Putamen (tissue), 1 donor: ENCODE results near the gene ASIC4.

Experiments used
- DNase-seq: peaks from one replicate; pipeline ENCODE4 v3.0.0-alpha.2; 2016; ENCODE audit warnings: low spot score

ASIC4 gene

DNA sequence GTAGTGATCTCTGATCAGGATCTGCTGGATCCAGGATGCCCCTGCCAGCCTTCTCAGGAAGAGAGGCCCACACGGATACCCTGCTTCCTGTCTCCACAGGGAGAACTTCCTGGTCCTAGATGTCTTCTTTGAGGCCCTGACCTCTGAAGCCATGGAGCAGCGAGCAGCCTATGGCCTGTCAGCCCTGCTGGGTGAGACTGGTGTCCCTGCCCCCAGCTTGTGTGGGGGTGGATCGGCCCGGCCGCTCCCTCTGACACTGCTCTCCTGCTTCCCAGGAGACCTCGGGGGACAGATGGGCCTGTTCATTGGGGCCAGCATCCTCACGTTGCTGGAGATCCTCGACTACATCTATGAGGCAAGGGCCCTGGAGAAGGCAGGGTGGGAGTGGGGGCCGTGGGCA, 22.7 kb downstream of the ASIC4 start:
- no peak for DNase-seq

DNA sequence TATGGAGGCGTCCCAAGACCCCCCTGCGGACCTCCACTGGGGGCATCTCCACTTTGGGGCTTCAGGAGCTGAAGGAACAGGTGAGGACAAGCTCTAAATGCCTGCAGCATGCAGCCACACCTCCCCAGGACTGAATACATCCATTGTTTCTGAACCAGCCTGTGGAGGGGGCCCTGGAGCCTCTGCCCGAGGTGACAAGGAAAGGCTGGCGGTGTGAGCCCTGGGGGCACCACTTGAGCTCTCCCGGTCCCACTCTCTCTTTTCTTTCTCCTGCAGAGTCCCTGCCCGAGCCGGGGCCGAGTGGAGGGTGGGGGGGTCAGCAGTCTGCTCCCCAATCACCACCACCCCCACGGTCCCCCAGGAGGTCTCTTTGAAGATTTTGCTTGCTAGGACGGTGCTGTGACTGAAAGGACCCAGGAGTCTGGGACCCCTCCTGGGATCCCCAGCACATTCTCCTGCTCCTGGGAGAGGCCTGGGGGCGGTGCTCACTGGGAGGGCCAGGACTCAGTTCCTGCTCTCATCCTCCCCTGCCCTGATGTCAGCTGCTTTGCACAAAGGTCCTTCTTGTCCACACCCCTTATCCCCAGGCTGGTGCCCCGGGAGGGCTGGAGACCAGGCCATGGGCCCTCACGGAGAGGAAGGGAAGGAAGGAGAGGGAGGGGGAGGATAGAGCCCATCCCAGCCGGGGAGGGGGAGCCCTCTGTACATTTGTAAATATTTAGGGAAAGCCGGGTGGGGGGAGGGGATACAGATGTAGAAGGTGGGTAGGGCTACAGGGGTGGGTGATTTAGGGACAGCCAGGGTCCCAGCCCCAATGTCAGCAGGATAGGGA, 23.6 kb downstream of the ASIC4 start:
- DNase-seq, result no peak

DNA sequence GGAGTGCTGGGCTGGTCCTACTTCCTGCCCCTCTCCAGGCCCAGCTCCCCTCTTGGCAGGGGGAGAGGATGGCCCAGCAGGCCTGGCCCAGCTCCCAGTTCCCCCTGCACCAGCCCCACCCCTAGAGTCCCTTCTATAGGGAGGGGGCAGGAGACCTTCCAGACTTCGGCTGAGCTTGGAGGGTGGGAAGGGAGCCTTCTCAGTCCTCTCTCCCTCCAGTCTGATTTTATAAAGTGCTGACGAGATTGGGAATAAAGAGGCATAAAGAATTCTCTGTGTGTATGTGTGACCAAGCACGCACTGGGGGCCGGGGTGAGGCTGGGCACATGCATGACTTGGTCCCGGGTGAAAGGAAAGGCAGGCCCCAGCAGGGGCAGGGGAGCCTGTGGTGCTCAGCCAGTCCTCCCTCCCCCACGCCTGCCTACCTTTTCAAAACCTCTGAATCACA, 24.2 kb downstream of the ASIC4 start:
- no peak for DNase-seq

DNA sequence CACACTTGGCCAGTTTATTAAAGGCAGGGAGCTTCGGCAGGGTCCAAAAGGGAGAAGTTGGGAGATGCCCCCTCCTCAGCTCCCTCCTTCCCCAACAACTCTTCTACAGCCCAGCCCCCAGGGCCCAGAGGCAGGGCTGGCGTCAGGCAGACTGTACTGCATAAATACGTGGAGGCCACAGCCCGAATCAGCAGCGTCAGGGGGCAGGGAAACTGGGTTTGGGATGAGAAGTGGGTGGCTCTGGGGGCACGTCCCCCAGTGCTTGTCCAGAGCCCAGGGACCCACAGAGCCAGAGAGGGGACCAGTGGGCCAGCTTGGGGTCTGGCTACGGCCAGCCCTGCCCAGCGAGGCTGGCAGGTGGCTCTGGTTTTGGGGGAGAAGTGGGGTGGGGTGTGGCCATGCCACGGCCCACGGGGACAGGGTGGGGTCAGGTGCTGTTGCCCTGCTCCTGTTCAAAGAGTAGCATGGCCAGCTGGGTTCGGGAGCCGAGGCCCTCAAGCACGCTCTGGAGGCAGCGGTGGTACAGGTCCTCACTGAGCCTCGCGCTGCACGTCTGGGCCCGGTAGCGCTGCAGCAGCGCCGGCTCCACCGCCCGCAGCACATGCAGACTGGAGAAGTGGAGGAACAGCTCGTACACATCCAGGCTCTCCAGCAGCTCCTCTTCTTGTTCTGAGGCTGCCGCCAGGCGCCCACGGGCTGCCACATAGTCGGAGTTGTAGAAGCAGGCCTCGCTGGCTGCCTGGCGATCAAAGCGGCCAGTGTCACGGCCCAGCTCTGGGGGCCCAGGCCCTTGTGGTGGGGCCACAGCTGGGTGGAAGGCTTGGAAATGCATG, 24.9 kb downstream of the ASIC4 start:
- no peak for DNase-seq

DNA sequence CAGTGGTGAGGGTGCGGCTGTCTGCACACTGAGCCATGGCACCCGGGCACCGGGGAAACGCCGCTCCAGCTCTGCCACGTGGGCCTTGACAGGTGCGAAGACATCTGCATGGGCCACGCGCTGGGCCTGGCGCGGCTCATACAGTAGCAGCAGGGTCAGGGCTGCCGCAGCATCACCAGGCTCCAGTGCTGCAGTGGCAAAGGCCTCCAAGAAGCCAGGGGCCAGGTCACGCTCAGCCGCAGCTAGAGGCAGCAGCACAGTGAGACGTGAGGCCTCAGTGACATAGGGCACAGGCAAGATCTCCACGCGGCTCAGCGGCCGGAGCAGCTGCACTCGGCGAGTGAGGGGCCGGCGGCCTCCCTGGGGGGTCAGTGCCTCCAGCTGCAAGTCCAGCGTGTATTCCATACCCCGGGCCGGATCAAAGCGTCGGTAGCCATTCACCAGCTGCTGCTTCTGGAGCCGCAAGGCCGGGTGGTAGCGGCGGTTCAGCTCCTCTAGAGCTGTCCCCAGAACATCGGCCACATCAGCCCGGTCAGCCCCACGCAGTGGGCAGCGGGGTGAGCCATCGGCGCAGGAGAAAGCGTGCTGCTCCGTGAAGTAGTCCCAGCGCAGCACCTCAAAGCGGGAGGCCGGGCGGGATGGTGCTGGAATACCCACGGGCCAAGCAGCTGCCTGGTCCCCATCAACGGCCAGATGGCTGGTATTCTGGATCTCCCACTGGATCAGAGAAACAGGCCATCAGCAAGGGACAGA, 25.8 kb downstream of the ASIC4 start:
- no peak for DNase-seq

DNA sequence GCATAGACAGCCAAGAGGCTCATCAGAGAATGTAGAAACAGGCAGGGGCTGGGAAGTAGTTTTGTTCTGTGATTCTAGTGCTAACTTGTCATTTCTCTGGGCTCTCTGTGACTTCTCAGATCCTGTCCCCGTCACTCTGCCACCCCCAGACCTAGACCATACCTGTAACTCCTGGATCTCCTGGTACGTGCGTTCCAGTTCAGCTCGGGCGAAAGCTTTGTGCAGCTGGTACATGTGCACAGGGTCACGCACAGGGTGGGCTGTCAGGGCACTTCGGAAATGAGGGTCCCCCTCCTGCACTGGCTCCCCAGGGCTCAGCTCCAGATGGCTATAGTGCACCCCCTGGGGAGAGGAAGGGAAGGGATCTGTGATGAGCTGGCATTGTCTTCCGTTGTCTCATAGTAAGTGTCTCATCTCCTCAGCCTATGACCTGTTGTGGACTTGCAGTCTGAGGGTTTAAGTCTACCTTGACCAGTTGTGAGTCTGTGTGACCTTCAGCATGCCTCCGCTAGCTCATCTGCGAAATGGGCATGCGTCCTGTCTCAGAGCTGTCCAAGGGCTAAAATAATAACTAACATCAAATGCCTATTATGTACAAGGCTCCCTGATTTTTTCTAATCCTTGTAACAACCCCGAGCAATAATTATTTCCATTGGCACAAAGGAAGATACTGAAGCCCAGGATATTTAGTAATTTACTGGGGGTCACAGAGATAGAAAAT, 26.7 kb downstream of the ASIC4 start:
- DNase-seq, result no peak

DNA sequence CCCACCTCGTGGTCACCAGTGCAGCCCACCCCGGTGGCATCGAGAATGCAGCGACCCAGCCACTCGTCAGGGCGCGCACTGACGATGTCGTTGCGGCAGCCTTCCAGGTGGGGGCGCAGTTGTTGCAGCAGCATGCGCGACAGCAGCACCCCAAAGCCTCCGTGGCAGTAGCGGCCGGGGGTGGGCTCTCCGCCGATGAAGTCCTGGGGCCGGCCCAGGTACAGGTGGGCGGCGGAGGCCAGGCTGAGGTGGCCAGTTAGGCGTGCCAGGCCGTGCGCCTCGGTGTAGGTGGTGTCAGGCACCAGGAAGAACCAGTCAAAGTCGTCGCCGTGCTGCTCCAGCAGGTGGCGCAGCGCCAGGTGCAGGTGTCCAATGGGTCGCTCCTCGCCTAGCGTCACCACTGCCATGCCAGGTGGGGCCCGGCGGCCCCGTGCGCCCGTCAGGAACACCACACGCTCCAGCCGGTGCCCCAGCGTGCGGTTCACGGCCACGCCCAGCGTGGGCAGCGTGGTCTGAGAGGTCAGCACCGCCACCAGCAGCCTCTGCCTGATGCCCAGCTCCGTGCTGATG, 27.4 kb downstream of the ASIC4 start:
- DNase-seq, result no peak

DNA sequence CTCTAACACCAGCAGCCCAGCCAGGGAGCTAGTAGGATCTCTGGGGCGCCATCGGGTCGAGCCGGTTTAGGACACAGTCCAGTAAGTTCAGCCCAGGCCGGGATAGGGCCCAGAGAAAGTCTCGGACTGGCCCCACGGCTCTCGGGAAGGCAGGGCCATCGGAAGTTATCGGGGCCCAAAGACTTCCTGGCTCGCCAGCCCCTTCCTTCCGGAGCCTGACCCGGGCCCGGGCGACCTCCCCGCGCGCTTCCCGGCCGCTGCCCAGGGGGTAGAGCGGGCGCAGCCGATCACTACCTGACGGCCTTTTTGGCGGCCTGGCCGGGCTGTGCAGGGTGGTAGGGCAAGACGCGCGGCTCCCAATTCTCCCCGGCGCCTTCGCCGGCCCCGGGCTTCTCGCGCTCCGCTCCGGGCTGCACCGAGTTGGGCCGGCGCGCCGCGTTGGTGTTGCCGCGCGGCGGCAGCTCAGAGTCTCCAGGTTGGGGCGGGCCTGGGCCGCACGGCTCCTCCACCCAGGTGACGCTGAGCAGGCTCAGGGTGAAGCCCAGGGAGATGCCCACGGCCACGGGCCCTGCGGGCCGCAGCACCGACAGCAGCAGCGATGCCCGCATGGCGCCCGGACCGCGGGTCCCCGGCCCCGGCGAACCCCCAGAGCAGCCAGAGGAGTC, 28.8 kb downstream of the ASIC4 start:
- DNase-seq, result no peak

DNA sequence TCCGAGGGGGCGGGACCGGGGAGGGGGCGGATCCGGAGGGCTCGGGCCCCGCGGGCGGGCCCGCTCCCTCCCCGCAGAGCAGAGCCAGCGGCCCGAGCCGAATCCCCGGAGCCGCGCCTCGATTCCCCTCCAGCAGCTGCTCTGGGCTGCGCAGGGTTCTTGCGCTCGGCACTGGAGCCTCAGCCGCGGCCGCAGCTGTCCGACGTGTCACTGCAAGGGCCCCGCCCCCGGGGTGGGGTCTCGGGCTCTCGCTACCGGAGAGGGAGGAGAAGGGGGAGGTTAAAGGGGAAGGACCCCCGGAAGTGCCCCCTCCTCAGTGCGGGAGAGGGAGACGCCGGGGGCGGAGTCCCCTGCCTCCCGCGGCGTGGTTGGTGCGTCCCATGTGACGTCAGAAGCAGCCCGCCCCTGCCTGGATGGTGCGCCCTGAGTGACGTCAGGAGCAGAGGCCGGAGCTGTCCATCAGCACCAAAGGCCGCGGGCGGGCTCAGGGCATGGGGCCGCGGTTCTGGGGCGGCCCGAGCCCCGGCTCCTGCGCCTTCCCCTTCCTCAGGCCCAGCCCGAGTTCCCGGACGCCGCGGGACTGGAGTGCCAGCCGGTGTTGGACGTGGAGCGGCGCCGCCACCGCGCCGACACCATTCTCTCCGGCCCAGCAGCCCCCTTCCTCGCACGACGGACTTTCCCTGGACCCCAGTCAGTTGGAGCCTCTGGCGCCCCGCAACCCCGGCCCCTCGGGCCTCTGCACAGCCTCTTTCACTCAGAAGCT, 29.5 kb downstream of the ASIC4 start, which contains the start of the genes CHPF and TMEM198:
TSS of gene CHPF (minus strand) at position 214 of the 763 bp plus-strand sequence. CDS start 271 bp downstream, outside the sequence.
TSS of gene TMEM198 (plus strand) at position 433 of the 763 bp plus-strand sequence. CDS start 700 bp downstream, outside the sequence.
- peak; percentile 99 for DNase-seq

DNA sequence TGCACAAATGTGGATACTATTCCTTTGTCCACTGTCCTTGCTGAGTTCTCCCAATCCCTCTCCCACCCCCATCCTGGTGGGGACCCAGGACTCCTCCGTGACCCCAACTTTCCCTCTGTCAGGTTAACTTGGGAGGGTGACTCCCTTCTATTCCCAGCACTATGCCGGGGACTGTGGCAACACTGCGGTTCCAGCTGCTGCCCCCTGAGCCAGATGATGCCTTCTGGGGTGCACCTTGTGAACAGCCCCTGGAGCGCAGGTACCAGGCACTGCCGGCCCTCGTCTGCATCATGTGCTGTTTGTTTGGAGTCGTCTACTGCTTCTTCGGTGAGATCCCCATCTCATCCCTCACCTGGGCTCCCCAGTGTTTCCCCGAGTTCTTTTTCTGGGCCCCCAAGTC, 30.3 kb downstream of the ASIC4 start:
- DNase-seq, result no peak

DNA sequence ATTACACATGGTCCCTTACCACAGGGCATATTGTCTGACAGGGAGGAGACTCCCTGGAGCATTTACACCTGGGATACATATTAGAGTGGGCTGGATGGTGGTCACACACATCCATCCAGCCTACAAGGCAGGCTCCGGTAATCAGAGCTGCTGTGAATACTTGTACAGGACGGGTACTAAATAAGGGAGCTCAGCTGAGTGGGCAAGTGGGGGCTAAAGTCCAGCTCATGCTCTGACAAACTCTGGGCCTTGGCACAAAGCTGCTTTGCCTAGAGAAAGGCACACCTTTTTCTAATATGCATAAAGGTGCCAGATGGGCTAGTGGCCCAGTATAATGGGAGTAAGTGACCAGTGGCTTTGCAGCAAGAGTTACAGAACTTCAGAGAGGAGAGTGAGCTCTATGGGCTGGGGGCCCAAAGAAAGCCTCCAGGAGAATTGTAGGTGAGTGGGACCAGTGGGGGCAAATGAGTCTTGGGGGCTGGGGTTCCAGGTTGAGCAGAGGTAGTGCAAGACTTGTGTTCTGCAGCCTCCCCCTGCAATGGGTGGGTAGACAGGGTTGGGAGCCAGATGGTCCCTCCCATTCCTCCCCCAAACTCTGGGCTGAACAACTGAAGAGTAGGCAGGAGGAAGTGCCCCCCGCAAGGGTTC, 31.1 kb downstream of the ASIC4 start:
- DNase-seq, result no peak

DNA sequence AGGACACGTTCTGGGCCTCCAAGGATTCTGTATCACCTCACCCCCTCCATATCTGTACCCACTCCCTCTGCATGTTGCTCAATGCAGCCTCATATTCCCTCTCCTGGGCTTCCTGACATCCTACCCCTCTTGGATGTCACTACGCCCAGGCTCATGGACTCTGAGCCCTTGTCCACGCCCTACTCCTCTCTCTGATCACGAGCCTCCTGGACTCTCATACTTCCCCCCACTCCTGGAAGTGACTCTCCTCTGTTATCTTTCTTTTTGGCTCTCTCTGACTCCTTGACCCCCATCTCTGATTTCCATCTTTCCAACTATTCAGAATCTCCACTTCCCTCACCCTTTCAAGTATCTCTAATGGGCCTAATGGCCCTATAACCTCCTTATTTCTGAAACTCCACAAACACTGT, 31.7 kb downstream of the ASIC4 start:
- no peak for DNase-seq

DNA sequence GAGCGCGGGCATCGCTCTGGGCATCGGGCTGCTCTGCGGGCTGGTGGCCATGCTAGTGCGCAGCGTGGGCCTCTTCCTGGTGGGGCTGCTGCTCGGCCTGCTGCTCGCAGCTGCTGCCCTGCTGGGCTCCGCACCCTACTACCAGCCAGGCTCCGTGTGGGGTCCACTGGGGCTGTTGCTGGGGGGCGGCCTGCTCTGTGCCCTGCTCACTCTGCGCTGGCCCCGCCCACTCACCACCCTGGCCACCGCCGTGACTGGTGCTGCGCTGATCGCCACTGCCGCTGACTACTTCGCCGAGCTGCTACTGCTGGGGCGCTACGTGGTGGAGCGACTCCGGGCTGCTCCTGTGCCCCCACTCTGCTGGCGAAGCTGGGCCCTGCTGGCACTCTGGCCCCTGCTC, 33.3 kb downstream of the ASIC4 start:
- no peak for DNase-seq

DNA sequence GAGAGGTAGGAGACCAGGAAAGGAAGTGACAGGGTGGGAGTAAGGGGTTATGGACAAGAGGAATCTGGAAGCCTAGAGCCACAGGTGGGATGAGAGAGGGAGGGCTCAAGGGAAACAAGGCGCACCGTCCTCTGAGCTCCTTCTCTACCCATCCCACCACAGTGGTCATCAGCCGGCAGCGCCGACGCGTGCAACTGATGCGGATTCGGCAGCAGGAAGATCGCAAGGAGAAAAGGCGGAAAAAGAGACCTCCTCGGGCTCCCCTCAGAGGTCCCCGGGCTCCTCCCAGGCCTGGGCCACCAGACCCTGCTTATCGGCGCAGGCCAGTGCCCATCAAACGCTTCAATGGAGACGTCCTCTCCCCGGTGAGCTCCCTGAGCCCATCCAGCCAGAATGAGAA, 34.7 kb downstream of the ASIC4 start:
- no peak for DNase-seq

DNA sequence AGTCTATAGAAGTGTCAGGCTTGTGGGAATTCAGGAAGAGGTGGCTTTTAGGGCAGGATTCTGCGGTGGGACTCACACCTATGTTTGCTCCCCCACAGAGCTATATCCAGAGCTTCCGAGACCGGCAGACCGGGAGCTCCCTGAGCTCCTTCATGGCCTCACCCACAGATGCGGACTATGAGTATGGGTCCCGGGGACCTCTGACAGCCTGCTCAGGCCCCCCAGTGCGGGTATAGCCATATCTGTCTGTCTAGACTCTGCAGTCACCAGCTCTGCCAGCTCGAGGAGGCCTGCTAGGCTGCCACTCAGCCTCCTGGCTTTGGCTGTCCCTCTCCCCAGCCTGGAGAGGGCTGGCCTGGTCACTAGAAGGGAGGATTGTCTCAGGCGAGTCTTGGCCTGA, 35.3 kb downstream of the ASIC4 start:
- DNase-seq, result no peak

DNA sequence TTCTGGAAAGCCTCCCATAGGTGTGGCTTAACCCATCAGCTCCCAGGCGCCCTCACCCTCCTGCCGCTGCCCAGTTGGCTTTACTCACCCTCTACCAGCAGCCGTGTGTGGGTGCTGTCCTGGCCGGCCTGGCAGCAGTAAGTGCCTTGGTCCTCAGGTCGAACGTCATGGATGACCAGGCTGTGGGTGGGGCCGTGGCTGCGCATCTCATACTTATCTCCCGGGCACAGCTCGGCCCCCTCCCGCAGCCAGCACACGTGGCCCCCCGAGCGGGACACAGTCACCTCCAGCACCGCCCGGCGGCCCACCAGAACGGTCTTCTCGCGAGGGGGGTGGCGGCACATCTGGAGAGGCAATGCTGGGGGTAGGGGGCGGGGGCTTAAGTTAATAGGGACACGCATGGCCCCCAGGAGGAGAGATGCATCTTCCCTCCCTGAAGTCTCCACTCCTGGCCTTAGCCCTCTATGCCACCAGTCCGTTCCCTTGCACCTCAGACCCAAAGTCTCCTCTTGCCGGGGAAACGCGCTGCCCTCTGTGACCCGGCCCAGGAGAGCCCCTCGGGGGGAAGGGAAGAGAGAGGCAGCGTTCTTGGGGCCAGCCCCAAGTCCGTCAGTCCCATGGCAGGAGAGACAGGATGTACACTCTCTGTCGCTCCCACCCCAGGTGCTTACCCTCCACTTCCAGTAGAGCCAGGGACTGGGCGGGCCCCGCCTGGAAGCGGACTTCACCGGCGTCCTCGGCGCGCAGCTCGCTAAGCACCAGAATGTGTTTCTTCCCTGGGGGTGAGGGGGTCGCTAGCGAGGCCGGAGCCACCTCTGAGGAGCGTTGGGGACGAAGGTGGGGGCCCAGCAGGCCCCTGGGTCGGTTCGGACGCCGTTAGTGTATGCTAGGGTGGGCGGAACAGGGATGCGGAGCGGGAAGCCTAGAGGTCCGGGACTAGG, 37.4 kb downstream of the ASIC4 start:
- DNase-seq, result no peak

DNA sequence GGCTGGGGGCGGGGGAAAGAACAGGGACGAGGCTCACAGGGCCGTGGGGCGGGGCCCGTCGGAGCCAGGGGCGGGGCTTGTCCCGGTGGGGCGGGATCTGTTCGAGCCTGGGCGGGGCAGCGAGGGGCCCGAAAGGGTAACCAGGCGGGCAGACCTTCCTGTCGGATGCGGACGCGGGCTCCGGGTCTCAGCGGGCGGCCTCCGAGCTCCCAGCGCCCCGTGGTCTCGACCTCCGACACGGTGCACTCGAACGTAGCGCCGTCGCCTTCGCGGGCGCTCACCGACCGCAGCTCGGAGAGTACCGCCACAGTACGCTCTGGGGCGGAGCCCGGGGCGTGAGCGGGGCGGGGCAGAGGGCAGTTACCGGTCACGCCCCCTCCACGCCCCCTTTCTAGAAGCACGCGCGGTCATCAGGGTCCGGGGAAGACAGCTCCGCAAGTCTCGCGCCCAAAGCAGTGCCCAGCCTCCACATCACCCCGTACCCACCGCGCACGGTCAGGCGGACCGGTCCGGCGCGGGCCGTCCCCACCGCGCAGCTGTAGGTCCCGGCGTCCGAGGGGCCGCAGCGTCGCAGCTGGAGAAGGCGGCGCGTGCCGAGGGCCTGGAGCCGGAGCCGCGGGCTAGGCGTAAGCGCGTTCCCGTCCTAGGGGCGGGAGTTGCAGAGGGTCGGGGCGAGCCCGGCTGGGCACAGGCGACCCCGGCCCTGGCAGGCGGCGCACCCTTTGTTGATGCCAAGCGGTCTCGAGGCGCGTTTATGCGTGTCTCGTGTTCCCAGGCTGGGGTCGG, 38.3 kb downstream of the ASIC4 start:
- peak; percentile 78 for DNase-seq

DNA sequence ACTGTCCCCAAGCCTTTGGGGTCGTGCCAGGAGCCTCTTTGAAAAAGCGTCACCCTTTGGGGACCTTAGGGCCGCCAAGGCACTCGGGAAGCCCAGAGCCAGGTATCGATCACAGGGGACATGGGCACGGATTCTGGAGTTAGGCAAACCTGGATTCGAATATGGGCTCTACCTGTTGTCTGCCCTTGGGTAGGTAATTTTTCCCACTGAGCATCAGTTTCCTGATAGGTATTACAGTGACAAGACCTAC, 38.8 kb downstream of the ASIC4 start:
- DNase-seq, result no peak
